GM12891 (cell line): ENCODE results near the gene ACVRL1.

Experiments used
- POLR2A ChIP-seq: IDR thresholded peaks from 2 replicates; pipeline ENCODE4 v1.6.1; 2011; ENCODE audit warnings: low read depth, low read length, control low read depth
- POLR2AphosphoS5 ChIP-seq: IDR thresholded peaks from 2 replicates; pipeline ENCODE4 v1.6.1; 2011; ENCODE audit warnings: low read depth, low read length, control low read depth
- SPI1 ChIP-seq: IDR thresholded peaks from 2 replicates; pipeline ENCODE4 v1.6.1; 2011; ENCODE audit warnings: low read depth, low read length, control low read depth
- TAF1 ChIP-seq: IDR thresholded peaks from 2 replicates; pipeline ENCODE4 v1.6.1; 2011; ENCODE audit warnings: low read depth, low read length, control low read depth

DNA sequence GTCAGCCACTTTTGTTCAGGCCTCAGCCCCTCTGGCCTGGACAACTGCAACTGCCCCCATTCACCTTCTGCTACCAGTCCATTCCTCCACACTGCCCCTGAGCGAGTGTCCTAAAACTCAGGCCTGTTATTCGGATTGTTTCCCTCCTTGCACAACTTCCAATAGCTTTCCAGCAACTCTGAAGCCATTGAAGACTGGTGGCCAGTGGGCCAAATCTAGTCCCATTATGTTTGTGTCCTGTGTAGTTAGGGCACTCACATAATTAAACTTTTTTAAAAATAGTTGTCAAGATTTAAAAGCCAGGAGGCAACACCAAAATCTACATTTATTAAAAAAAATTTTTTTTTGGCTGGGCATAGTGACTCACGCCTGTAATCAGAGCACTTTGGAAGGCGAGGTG lies 41.0 kb upstream of the ACVRL1 start:
- TF ChIP-seq POLR2A (no peak), SPI1 (no peak), POLR2AphosphoS5 (no peak), TAF1 (no peak)
